Stomach smooth muscle (tissue), 2 donors: ENCODE measurements around the gene BANF1.

Source experiments
- H3K27ac ChIP-seq: one replicate; pipeline ENCODE4 v1.7.0; 2013; ENCODE audit warnings: mild to moderate bottlenecking, low read length, inconsistent platforms
- H3K27me3 ChIP-seq, 2 donors: one replicate each; pipeline ENCODE4 v1.7.0; 2013; ENCODE audit warnings: low read length in 2 of 2; ENCODE audit not compliant: insufficient read depth in 2 of 2, control insufficient read depth in 1 of 2
- H3K36me3 ChIP-seq, 2 donors: one replicate each; pipeline ENCODE4 v1.7.0; 2013; ENCODE audit warnings: low read length in 2 of 2; ENCODE audit not compliant: control insufficient read depth in 2 of 2, insufficient read depth in 2 of 2
- H3K4me1 ChIP-seq: one replicate; pipeline ENCODE4 v1.7.0; 2013; ENCODE audit warnings: low read length; ENCODE audit not compliant: control insufficient read depth, insufficient read depth
- H3K4me3 ChIP-seq, 2 donors: one replicate each; pipeline ENCODE4 v1.7.0; 2013; ENCODE audit warnings: low read length in 2 of 2
- H3K9ac ChIP-seq, 2 donors: one replicate each; pipeline ENCODE4 v1.7.0; 2013; ENCODE audit warnings: low read length in 2 of 2, mild to moderate bottlenecking in 1 of 2
- H3K9me3 ChIP-seq, 2 donors: one replicate each; pipeline ENCODE4 v1.7.0; 2013; ENCODE audit warnings: low read length in 2 of 2; ENCODE audit not compliant: control insufficient read depth in 2 of 2
- donor health status: healthy.
- donor health status: Pancreatic carcinoma.

Gene BANF1, protein sequence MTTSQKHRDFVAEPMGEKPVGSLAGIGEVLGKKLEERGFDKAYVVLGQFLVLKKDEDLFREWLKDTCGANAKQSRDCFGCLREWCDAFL

GRCh38 chr11:66001942-66002647 is at the start of gene BANF1, which contains the start of gene EIF1AD:
TSS of gene BANF1 (plus strand) at chr11:66002503. CDS start at chr11:66003251, 748 bp downstream.
TSS of gene EIF1AD (minus strand) at chr11:66002157. CDS start at chr11:66000389, 1,768 bp downstream.
- Histone ChIP-seq H3K9ac (peak within 1 kb of the TSS; percentile 98 to 99), H3K4me1 (peaks cover 28% of the 10 kb centered on the region), H3K9me3 (no peaks in the 10 kb centered on the region), H3K27ac (peak within 1 kb of the TSS; percentile 92), H3K36me3 (peaks cover 42 to 44% of the 10 kb centered on the region in 2 donors), H3K4me3 (peak within 1 kb of the TSS; percentile 99), H3K27me3 (no peaks in the 10 kb centered on the region)

- H3K36me3 ChIP-seq, result no peaks in the 10 kb centered on the region
- no peak overlapping the region for H3K4me3 ChIP-seq
- no peak overlapping the region for H3K9ac ChIP-seq
- H3K9me3 ChIP-seq, result no peaks in the 10 kb centered on the region
- H3K27ac ChIP-seq, result no peak overlapping the region
- H3K4me1 ChIP-seq, result no peaks in the 10 kb centered on the region
- peaks cover 2 to 10% of the 10 kb centered on the region in 2 donors for H3K27me3 ChIP-seq
These were observed 48.8 kb upstream of the BANF1 start for GRCh38 chr11:65953471-65953870.

DNA sequence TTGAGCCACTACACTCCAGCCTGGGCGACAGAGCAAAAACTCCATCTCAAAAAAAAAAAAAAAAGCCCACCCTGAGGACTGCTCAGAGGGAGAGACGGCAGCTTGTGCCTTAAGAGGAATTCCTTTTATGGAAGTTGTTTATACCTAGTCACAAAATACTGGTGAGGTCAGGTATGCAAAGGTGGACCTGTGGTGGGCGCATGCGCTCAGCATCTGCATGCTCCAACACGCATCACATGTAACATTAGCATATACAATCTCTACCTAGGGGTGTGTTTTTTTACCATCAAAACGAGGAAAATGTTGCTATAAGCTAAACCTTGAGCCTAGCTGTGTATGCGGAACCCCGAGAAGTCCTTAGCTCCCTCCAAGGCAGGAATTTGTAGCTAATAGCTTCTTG is 47.5 kb upstream of the BANF1 start:
- Histone ChIP-seq H3K4me1 (no peaks in the 10 kb centered on the region), H3K9ac (no peak overlapping the region), H3K27ac (no peak overlapping the region), H3K4me3 (no peak overlapping the region), H3K9me3 (no peaks in the 10 kb centered on the region), H3K36me3 (no peaks in the 10 kb centered on the region), H3K27me3 (peaks cover 2 to 10% of the 10 kb centered on the region in 2 donors)

- Histone ChIP-seq H3K9ac (no peak overlapping the region), H3K27me3 (peaks cover 2 to 8% of the 10 kb centered on the region in 2 donors), H3K36me3 (no peaks in the 10 kb centered on the region), H3K4me1 (peaks cover 20% of the 10 kb centered on the region), H3K9me3 (no peaks in the 10 kb centered on the region), H3K4me3 (no peak overlapping the region), H3K27ac (no peak overlapping the region)
These were observed 44.0 kb upstream of the BANF1 start for GRCh38 chr11:65958291-65958690.

DNA sequence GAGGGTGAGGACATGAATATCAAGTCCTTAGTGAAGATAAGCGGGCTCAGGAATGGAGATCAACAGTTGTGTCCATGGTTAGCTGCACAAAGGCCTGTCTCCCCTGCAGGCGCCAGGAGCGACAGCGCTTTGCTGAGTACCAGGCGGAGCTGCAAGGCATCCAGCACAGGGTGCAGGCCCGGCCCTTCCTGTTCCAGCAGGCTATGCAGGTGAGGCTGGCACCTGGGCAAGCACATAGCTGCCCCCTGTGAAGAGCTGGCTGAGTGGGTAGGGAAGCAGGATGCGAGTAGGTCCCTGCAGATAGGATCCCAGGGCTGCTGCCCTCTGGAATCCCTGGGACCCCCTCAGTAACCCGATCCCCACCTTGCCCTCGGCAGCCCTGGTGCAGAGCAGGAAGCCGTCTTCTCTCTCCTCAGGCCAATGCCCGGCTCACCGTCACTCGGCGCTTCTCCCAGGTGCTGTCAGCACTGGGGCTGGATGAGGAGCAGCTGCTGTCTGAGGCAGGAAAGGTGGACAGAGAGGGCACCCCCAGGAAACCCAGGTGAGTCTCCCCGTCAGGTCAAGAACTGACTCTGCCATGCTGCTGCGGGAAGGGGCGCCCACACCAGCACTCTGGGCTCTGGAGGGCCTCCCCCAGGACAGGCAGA is 43.4 kb upstream of the BANF1 start:
- Histone ChIP-seq H3K9me3 (no peaks in the 10 kb centered on the region), H3K27me3 (peaks cover 2 to 8% of the 10 kb centered on the region in 2 donors), H3K4me1 (peaks cover 25% of the 10 kb centered on the region), H3K9ac (no peak overlapping the region), H3K4me3 (no peak overlapping the region), H3K36me3 (peaks cover 0 to 3% of the 10 kb centered on the region in 2 donors), H3K27ac (no peak overlapping the region)

- H3K27ac ChIP-seq, result peak overlapping the region; percentile 96
- H3K9me3 ChIP-seq, result no peaks in the 10 kb centered on the region
- peaks cover 30% of the 10 kb centered on the region for H3K4me1 ChIP-seq
- peaks cover 0 to 2% of the 10 kb centered on the region in 2 donors for H3K27me3 ChIP-seq
- peak overlapping the region; percentile 85 to 98 for H3K9ac ChIP-seq
- H3K36me3 ChIP-seq, result peaks cover 10 to 22% of the 10 kb centered on the region in 2 donors
- peak overlapping the region; percentile 80 to 91 for H3K4me3 ChIP-seq
These were observed 41.5 kb upstream of the BANF1 start for GRCh38 chr11:65960824-65961266.

DNA sequence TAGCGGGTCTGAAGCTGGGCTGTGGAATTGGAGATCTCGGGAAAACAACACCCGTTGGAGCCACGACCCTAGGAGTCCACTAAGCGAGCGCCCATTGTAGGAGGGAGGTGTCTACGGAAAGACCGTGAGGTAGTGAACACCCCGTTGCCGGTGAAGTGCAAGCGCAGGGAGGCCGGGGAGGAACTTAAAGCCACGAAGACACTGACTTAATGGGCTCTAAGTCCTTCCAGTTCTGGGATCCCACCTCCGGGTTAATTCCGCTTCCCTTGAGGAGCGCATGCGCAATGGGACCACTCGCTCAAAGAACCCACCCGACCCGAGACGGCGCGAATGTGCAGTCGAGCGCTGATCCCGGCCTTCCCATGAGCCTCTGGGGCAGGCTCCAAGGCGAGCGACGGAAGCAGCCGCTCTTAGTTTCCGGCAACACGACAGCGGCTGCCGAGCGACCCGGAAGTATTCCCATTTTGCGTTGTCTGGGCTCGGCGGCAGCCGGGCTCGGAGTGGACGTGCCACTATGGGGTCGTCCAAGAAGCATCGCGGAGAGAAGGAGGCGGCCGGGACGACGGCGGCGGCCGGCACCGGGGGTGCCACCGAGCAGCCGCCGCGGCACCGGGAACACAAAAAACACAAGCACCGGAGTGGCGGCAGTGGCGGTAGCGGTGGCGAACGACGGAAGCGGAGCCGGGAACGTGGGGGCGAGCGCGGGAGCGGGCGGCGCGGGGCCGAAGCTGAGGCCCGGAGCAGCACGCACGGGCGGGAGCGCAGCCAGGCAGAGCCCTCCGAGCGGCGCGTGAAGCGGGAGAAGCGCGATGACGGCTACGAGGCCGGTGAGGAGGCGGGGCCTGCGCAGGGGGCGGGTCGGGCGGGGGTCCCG is 40.8 kb upstream of the BANF1 start, which contains the start of gene SART1:
Gene SART1, plus strand, starts transcription at position 468 of the 874 bp plus-strand sequence. Its CDS starts 47 bp downstream, at position 515.
- Histone ChIP-seq H3K9ac (peak within 1 kb of the TSS; percentile 85 to 98), H3K27me3 (peaks cover 0 to 2% of the 10 kb centered on the region in 2 donors), H3K36me3 (peaks cover 17 to 29% of the 10 kb centered on the region in 2 donors), H3K27ac (peak within 1 kb of the TSS; percentile 96), H3K4me1 (peaks cover 30% of the 10 kb centered on the region), H3K9me3 (no peaks in the 10 kb centered on the region), H3K4me3 (peak within 1 kb of the TSS; percentile 80 to 91)

DNA sequence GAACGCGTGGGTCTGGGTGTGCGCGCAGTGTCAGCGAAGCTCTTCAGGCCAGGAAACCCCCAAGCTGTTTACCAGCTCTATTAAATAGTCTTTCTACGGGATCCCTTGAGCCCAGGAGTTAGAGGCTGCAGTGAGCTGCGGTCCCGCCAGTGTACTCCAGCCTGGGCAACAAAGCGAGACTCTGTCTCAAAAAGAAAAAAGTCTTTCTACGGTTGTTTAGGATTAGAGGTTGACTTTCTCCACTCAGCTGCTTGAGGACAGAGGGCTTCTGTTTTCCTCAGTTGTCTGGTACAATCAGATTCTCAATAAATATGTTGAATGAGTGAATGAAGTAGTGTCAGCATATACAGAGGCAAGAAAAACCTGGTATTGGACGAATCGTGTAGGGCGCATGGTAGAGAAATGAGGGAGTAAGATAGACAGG is 40.1 kb upstream of the BANF1 start:
- no peaks in the 10 kb centered on the region for H3K27me3 ChIP-seq
- H3K4me1 ChIP-seq, result peaks cover 30% of the 10 kb centered on the region
- peak overlapping the region; percentile 80 to 91 for H3K4me3 ChIP-seq
- H3K36me3 ChIP-seq, result peaks cover 23 to 35% of the 10 kb centered on the region in 2 donors
- no peak overlapping the region for H3K27ac ChIP-seq
- peak overlapping the region; percentile 80 to 85 for H3K9ac ChIP-seq
- no peaks in the 10 kb centered on the region for H3K9me3 ChIP-seq

DNA sequence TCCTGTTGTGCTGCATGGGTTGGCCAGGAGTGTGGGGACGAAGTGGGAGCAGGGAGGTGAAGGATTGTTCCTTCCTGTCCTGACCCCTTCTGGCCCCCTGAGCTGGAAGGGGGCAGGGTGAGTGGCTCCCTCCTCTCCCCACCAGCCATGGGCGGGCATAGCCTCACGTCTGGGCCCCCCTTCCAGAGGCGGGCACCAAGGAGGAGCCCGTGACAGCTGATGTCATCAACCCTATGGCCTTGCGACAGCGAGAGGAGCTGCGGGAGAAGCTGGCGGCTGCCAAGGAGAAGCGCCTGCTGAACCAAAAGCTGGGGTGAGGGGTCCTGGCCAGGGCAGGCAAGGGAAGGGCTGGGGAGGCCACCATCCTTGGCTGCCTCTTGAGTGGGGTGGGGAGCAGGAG is 37.4 kb upstream of the BANF1 start:
- H3K36me3 ChIP-seq, result peaks cover 40 to 55% of the 10 kb centered on the region in 2 donors
- H3K9me3 ChIP-seq, result no peaks in the 10 kb centered on the region
- no peak overlapping the region for H3K9ac ChIP-seq
- H3K4me3 ChIP-seq, result no peak overlapping the region
- H3K27me3 ChIP-seq, result no peaks in the 10 kb centered on the region
- peaks cover 30% of the 10 kb centered on the region for H3K4me1 ChIP-seq
- H3K27ac ChIP-seq, result no peak overlapping the region
